Panc1 (cell line): ENCODE measurements around the gene ZNF831. TPM values are rescaled to one million over a fixed set of nuclear protein-coding genes. Genes with fewer than 3 reads are reported as not detected.

Experiments used
- ATAC-seq: fragments of 200-7000 bp; cut with Tn5 transposase; 2 replicates; pipeline ENCODE4 v1.9.1; 2020; ENCODE audit warnings: mild to moderate bottlenecking, moderate library complexity
- BruUV-seq: library from RNA; stranded (reverse); fragments of 400-500 nt; replicated peaks from 2 replicates; lab custom pipeline; 2021; lab: Mats Ljungman, UMichigan
- CTCF ChIA-PET: fragments of 300-600 bp; sonication (Branson Sonifier 250); formaldehyde crosslinking; loops from one replicate; lab custom pipeline; 2022; ENCODE audit warnings: antibody characterized with exemption; lab: Charles Lee
- POLR2A ChIA-PET: fragments of 300-600 bp; sonication (Branson Sonifier 250); formaldehyde crosslinking; loops from one replicate; lab custom pipeline; 2022; ENCODE audit warnings: antibody characterized with exemption; lab: Charles Lee
- DNase-seq: peaks from one replicate; pipeline ENCODE4 v3.0.0-alpha.2; 2010; ENCODE audit warnings: low read depth, low spot score
- H3K27ac ChIP-seq: 2 replicates; pipeline ENCODE4 v1.5.1; 2011; ENCODE audit warnings: mild to moderate bottlenecking, low read length, inconsistent platforms
- H3K27me3 ChIP-seq: fragments of 200-500 bp; sonication (Bioruptor generic); 2 replicates; pipeline ENCODE4 v1.6.0; 2014; ENCODE audit warnings: low read length, inconsistent platforms; ENCODE audit not compliant: control insufficient read depth, insufficient read depth
- H3K36me3 ChIP-seq: fragments of 200-500 bp; sonication (Bioruptor generic); 2 replicates; pipeline ENCODE4 v1.5.1; 2014; ENCODE audit warnings: inconsistent platforms, mild to moderate bottlenecking, low read length, moderate library complexity; ENCODE audit not compliant: control insufficient read depth, insufficient read depth
- H3K4me1 ChIP-seq: 2 replicates; pipeline ENCODE4 v1.5.1; 2011; ENCODE audit warnings: inconsistent platforms, mild to moderate bottlenecking, low read length, moderate library complexity; ENCODE audit not compliant: control insufficient read depth, insufficient read depth
- H3K4me3 ChIP-seq, 2 experiments: 2 replicates each; pipeline ENCODE4 v1.5.1; 2011 to 2012; ENCODE audit warnings: low read depth in 2 of 2, low read length in 2 of 2, mild to moderate bottlenecking in 2 of 2, inconsistent platforms in 1 of 2, moderate library complexity in 1 of 2
- H3K9me3 ChIP-seq: fragments of 200-500 bp; sonication (Bioruptor generic); 2 replicates; pipeline ENCODE4 v1.5.1; 2014; ENCODE audit warnings: low read depth, mild to moderate bottlenecking, inconsistent platforms, low read length, moderate library complexity; ENCODE audit not compliant: control insufficient read depth, insufficient read depth
- CTCF ChIP-seq: fragments of 450-650 bp; IDR thresholded peaks from 2 replicates; pipeline ENCODE4 v1.5.1; 2017; ENCODE audit warnings: mild to moderate bottlenecking
- POLR2AphosphoS5 ChIP-seq: IDR thresholded peaks from 2 replicates; pipeline ENCODE4 v1.6.1; 2012; ENCODE audit warnings: mild to moderate bottlenecking, low read depth, low read length, moderate library complexity
- REST ChIP-seq, 2 experiments: IDR thresholded peaks; 2 replicates each; pipeline ENCODE4 v1.6.1; 2011 to 2012; ENCODE audit warnings: low read depth in 2 of 2, control low read depth in 1 of 2, low read length in 1 of 2, mild to moderate bottlenecking in 1 of 2, moderate library complexity in 1 of 2; ENCODE audit not compliant: insufficient read depth in 1 of 2
- SIN3A ChIP-seq: IDR thresholded peaks from 2 replicates; pipeline ENCODE4 v1.6.1; 2012; ENCODE audit warnings: low read depth, mild to moderate bottlenecking, low read length, moderate library complexity, borderline replicate concordance; ENCODE audit not compliant: insufficient read depth
- TCF7L2 ChIP-seq: IDR thresholded peaks from 2 replicates; pipeline ENCODE4 v1.6.1; 2011; ENCODE audit warnings: mild to moderate bottlenecking, low read depth, low read length, inconsistent platforms
- in situ Hi-C: cut with HindIII; loops from 2 replicates; pipeline ENCODE4 v1.10.0; 2016; ENCODE audit warnings: low sequenced_read_pairs, low pct_unique_long_range_greater_than_20kb
- intact Hi-C: fragments of 100-400 bp; cut with micrococcal nuclease; formaldehyde crosslinking; loops from one replicate; pipeline ENCODE4 v1.10.0; 2022; ENCODE audit not compliant: unreplicated experiment
- total RNA-seq: library from RNA; stranded (reverse); gene quantifications from one replicate; pipeline ENCODE4 v1.2.1, GENCODE V29; 2021; ENCODE audit not compliant: unreplicated experiment

The ZNF831 gene
- total RNA-seq, 1 experiment from 2014 or later, result 0.03 TPM

DNA sequence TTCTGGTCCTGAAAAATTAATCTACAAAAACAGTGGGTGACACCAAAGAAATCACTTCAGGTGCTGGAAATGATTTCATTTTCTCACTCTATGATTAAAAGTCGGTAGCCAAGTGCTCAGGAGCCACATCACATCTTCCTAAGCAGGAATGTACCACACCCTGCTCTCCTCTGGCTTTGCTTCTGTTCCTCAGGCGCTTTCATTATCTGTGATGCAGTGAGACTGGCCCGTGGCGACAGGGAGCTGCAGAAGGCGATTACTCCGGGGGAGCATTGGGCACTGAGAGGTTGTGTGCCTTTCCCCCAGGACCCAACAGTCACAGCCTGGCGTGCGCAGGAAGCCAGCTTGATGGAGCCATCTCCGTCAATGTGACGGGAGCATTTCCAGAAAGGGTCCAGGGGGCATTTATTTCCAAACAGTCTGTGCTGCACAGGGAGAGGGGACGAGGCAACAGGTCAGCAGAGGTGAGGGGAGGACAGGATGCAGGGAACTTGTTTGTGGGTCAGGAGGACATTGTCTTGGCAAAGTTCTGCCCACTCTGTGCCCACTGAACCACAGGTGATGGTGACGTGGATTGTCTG lies 5.6 kb upstream of the ZNF831 start:
- POLR2A ChIA-PET, result no interaction called here
- Histone ChIP-seq H3K9me3 (no peaks in the 10 kb centered on the region), H3K36me3 (no peaks in the 10 kb centered on the region), H3K4me3 (no peak overlapping the region), H3K27ac (no peak overlapping the region), H3K27me3 (peaks cover 6% of the 10 kb centered on the region; the same call in 1 of the 2 replicates), H3K4me1 (no peaks in the 10 kb centered on the region)
- no peak for ATAC-seq
- BruUV-seq, result no TSS peak
- intact Hi-C loops, result no loop called here
- CTCF ChIA-PET, result no interaction called here
- no peak for DNase-seq
- in situ Hi-C loops, result no loop called here
- TF ChIP-seq POLR2AphosphoS5 (no peak), TCF7L2 (no peak), REST (IDR thresholded peaks at IDR 0.05; ENCODE audit: insufficient read depth in 1 of 2, low read depth in 2 of 2, low read length in 1 of 2) (no peak), SIN3A (no peak), CTCF (no peak)

GRCh38 chr20:59158673-59159072 lies 4.9 kb upstream of the ZNF831 start:
- Histone ChIP-seq H3K27me3 (peaks cover 6% of the 10 kb centered on the region; the same call in 1 of the 2 replicates), H3K4me3 (no peak overlapping the region), H3K4me1 (no peaks in the 10 kb centered on the region), H3K9me3 (no peaks in the 10 kb centered on the region), H3K36me3 (no peaks in the 10 kb centered on the region), H3K27ac (no peak overlapping the region)
- CTCF ChIA-PET, result no interaction called here
- TF ChIP-seq SIN3A (no peak), REST (IDR thresholded peaks at IDR 0.05; ENCODE audit: insufficient read depth in 1 of 2, low read depth in 2 of 2, low read length in 1 of 2) (no peak)
- no peak for ATAC-seq
- DNase-seq, result no peak
- intact Hi-C loops (no loop called here), in situ Hi-C loops (no loop called here)
- POLR2A ChIA-PET, result no interaction called here
- no TSS peak for BruUV-seq
